ENCODE measurements around the gene SLC44A3.

DNA sequence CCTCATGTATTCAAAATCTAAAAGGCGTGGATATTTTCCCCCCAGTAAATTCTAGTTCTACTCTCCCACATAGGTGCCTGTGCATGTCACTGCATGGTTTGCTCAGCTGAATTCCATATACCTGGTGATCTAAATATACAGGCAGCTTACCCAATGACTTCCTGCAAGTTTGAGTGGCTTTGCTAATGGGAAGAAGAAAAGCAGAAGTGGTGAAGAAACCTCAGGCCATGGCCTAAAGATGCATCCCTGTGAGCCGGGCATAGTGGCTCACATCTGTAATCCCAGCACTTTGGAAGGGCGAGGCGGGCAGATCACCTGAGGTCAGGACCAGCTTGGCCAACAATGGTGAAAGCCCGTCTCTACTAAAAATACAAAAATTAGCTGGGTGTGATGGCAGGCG is 11.5 kb downstream of the SLC44A3 start:
- TF ChIP-seq GATA2 (IDR thresholded peaks at IDR 0.05; ENCODE audit: low read depth, low read length) (no peak), GATA3 (IDR thresholded peaks at IDR 0.05; ENCODE audit: low read depth, low read length) (no peak)
